GM23248 (cell line): ENCODE data around the gene CYP2B6.

ENCODE experiments used
- EZH2 ChIP-seq: fragments of 200-600 bp; sonication (generic); IDR thresholded peaks from 2 replicates; pipeline ENCODE4 v1.6.1; 2018; ENCODE audit warnings: antibody characterized with exemption, mild to moderate bottlenecking; ENCODE audit not compliant: insufficient read depth, poor library complexity, severe bottlenecking
- EZH2phosphoT487 ChIP-seq: fragments of 200-600 bp; sonication (generic); IDR thresholded peaks from 2 replicates; pipeline ENCODE4 v1.6.1; 2018; ENCODE audit warnings: antibody characterized with exemption, moderate library complexity, mild to moderate bottlenecking, low read depth; ENCODE audit not compliant: insufficient read depth

- TF ChIP-seq EZH2 (no peak), EZH2phosphoT487 (no peak)
These were observed 10.3 kb downstream of the CYP2B6 start for GRCh38 chr19:41001243-41001971.
